ENCODE measurements around the gene RBM47. TPM values are rescaled to one million over a fixed set of nuclear protein-coding genes. Genes with fewer than 3 reads are reported as not detected.

Gene RBM47
- total and polyA plus RNA-seq, 2 donors (not counting 1 experiment from before 2014, with no cell fraction given) = 0.14 to 1.8 TPM

DNA sequence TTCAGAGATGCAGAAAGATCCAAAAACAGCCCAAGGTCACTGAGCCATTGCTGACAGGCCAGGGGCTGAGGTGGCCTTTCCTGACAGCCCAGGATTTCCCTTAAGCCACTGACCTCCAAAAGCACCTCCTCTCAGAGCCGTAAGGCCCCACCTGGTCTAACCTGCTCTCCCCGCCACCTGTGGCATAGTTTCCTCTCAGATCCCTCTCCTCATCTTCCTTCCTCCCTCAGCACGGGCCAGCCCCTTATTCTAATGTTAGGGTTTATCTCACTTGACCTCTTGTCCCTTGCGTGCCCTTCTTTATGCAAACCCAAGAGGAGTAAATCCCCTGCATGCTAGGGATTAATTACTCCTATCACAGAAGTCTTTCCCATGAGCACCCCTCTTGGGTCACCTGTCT, 113.0 kb downstream of the RBM47 start:
- H3K9ac ChIP-seq (ENCODE audit: insufficient read depth, low read length) = no peak overlapping the region
- no peaks in the 10 kb centered on the region for H4K20me1 ChIP-seq (ENCODE audit: control insufficient read depth, extremely low read depth, insufficient read depth, low read length)
- H3K4me3 ChIP-seq (replicated peaks in 1 of 4; ENCODE audit: control extremely low read depth in 1 of 4, insufficient read depth in 1 of 4, low read depth in 3 of 4, low read length in 4 of 4) = no peak overlapping the region
- H3K4me1 ChIP-seq (ENCODE audit: control insufficient read depth, extremely low read depth, insufficient read depth, low read length) = no peaks in the 10 kb centered on the region
- H3K36me3 ChIP-seq (ENCODE audit: control insufficient read depth, insufficient read depth, low read length) = no peaks in the 10 kb centered on the region
- no peak for TF ChIP-seq EZH2 (IDR thresholded peaks at IDR 0.05; ENCODE audit: low read length, missing control alignments)
- TF ChIP-seq CTCF (conservative IDR thresholded peaks at IDR 0.05 in 1 of 2, IDR thresholded peaks at IDR 0.05 in 1 of 2; ENCODE audit: low read depth in 1 of 2, low read length in 2 of 2) = no peak
- DNase-seq (ENCODE audit: low read depth in 2 of 2) = no peak
- no peaks in the 10 kb centered on the region for H3K79me2 ChIP-seq (ENCODE audit: control insufficient read depth, insufficient read depth, low read length)
- H3K9me3 ChIP-seq (ENCODE audit: control insufficient read depth, insufficient read depth, low read depth, low read length) = no peaks in the 10 kb centered on the region
- no peak overlapping the region for H3K4me2 ChIP-seq (ENCODE audit: extremely low read depth, insufficient read depth, low read length)
- H3K27ac ChIP-seq (ENCODE audit: insufficient read depth, low read length) = no peak overlapping the region
- H3K27me3 ChIP-seq (ENCODE audit: control insufficient read depth, insufficient read depth, low read length) = no peaks in the 10 kb centered on the region
- no peak overlapping the region for H2AFZ ChIP-seq (ENCODE audit: low read length)

DNA sequence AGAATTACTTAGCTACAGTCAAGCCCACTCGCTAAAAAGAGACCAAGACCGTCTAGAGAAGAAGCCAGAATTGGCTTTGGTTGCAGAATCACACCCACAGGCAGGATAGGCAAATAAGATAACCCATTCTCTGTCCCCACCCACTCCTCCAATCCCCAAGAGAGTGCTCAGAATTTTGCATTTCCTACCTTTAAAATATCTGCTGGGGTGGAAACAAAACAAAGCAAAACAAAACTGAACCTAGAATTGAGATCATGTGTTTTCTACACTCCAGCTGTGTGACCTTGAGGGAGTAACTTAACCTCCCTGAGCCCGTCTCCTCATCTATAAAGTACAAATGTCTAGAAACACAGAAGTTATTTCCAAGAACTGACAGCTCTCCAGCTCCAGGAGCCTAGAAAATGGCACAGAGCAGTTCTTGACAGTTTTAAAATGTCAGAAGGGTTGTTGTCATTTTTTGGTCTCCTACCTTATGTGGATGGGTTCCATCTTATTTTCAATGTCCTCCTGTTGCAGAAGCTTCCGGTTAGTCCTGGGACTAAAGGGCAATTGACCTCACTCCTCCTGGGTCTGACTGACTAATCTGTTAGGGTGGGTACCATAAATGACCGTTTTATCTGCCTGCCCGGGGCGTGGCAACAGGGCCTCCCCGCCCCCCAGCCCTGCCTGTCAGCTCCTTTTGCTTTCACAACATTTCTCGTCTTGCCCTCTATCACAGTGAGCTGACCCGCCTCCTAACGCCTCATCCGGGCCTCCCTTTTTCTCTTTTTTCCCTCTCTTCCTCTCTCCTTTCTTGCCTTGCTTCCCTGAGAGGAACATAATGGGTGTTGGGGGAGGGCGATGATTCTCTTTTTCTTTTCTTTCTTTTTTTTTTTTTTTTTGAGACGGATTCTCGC, 114.0 kb downstream of the RBM47 start:
- Histone ChIP-seq H3K9me3 (ENCODE audit: control insufficient read depth, insufficient read depth, low read depth, low read length) (no peaks in the 10 kb centered on the region), H3K36me3 (ENCODE audit: control insufficient read depth, insufficient read depth, low read length) (no peaks in the 10 kb centered on the region), H3K4me1 (ENCODE audit: control insufficient read depth, extremely low read depth, insufficient read depth, low read length) (no peaks in the 10 kb centered on the region), H3K4me3 (replicated peaks in 1 of 4; ENCODE audit: control extremely low read depth in 1 of 4, insufficient read depth in 1 of 4, low read depth in 3 of 4, low read length in 4 of 4) (no peak overlapping the region), H3K27ac (ENCODE audit: insufficient read depth, low read length) (no peak overlapping the region), H3K4me2 (ENCODE audit: extremely low read depth, insufficient read depth, low read length) (no peak overlapping the region), H3K79me2 (ENCODE audit: control insufficient read depth, insufficient read depth, low read length) (no peaks in the 10 kb centered on the region), H3K27me3 (ENCODE audit: control insufficient read depth, insufficient read depth, low read length) (no peaks in the 10 kb centered on the region), H2AFZ (ENCODE audit: low read length) (no peak overlapping the region), H4K20me1 (ENCODE audit: control insufficient read depth, extremely low read depth, insufficient read depth, low read length) (no peaks in the 10 kb centered on the region), H3K9ac (ENCODE audit: insufficient read depth, low read length) (no peak overlapping the region)
- TF ChIP-seq EZH2 (IDR thresholded peaks at IDR 0.05; ENCODE audit: low read length, missing control alignments) (no peak), CTCF (conservative IDR thresholded peaks at IDR 0.05 in 1 of 2, IDR thresholded peaks at IDR 0.05 in 1 of 2; ENCODE audit: low read depth in 1 of 2, low read length in 2 of 2) (no peak)
- DNase-seq (ENCODE audit: low read depth in 2 of 2) = peak in 1 of 2 donors; percentile 42

GRCh38 chr4:40515037-40515397, 114.6 kb downstream of the RBM47 start:
- TF ChIP-seq CTCF (conservative IDR thresholded peaks at IDR 0.05 in 1 of 2, IDR thresholded peaks at IDR 0.05 in 1 of 2; ENCODE audit: low read depth in 1 of 2, low read length in 2 of 2) (no peak), EZH2 (IDR thresholded peaks at IDR 0.05; ENCODE audit: low read length, missing control alignments) (no peak)
- Histone ChIP-seq H3K27me3 (ENCODE audit: control insufficient read depth, insufficient read depth, low read length) (no peaks in the 10 kb centered on the region), H3K9me3 (ENCODE audit: control insufficient read depth, insufficient read depth, low read depth, low read length) (no peaks in the 10 kb centered on the region), H3K9ac (ENCODE audit: insufficient read depth, low read length) (no peak overlapping the region), H3K36me3 (ENCODE audit: control insufficient read depth, insufficient read depth, low read length) (no peaks in the 10 kb centered on the region), H4K20me1 (ENCODE audit: control insufficient read depth, extremely low read depth, insufficient read depth, low read length) (no peaks in the 10 kb centered on the region), H3K79me2 (ENCODE audit: control insufficient read depth, insufficient read depth, low read length) (no peaks in the 10 kb centered on the region), H3K4me1 (ENCODE audit: control insufficient read depth, extremely low read depth, insufficient read depth, low read length) (no peaks in the 10 kb centered on the region), H3K27ac (ENCODE audit: insufficient read depth, low read length) (no peak overlapping the region), H2AFZ (ENCODE audit: low read length) (no peak overlapping the region), H3K4me3 (replicated peaks in 1 of 4; ENCODE audit: control extremely low read depth in 1 of 4, insufficient read depth in 1 of 4, low read depth in 3 of 4, low read length in 4 of 4) (no peak overlapping the region), H3K4me2 (ENCODE audit: extremely low read depth, insufficient read depth, low read length) (no peak overlapping the region)
- peak in 1 of 2 donors; percentile 50 for DNase-seq (ENCODE audit: low read depth in 2 of 2)
